ENCODE measurements around the gene NFX1.

- TF ChIP-seq CTCF (optimal IDR thresholded peaks at IDR 0.05 in 1 of 3, IDR thresholded peaks at IDR 0.05 in 1 of 3, conservative IDR thresholded peaks at IDR 0.05 in 1 of 3; ENCODE audit: extremely low read depth in 1 of 3, insufficient read depth in 2 of 3, low read length in 3 of 3) (no peak), EZH2 (IDR thresholded peaks at IDR 0.05; ENCODE audit: low read length) (no peak)
These were observed 129.5 kb downstream of the NFX1 start for GRCh38 chr9:33419708-33420303.

All from keratinocyte (primary cell).